C4-2B (cell line): ENCODE measurements around the gene IKZF4.

ENCODE experiments used
- H3K27ac ChIP-seq: fragments of 450-650 bp; 2 replicates; pipeline ENCODE4 v1.5.1; 2017
- ZFX ChIP-seq: fragments of 450-650 bp; IDR thresholded peaks from 2 replicates; pipeline ENCODE4 v1.6.1; 2017
- TF ChIP-seq, protein P1 (sequence below): fragments of 450-650 bp; conservative IDR thresholded peaks from 2 replicates; pipeline ENCODE4 v1.5.1; 2017; ENCODE audit warnings: mild to moderate bottlenecking

Gene IKZF4

DNA sequence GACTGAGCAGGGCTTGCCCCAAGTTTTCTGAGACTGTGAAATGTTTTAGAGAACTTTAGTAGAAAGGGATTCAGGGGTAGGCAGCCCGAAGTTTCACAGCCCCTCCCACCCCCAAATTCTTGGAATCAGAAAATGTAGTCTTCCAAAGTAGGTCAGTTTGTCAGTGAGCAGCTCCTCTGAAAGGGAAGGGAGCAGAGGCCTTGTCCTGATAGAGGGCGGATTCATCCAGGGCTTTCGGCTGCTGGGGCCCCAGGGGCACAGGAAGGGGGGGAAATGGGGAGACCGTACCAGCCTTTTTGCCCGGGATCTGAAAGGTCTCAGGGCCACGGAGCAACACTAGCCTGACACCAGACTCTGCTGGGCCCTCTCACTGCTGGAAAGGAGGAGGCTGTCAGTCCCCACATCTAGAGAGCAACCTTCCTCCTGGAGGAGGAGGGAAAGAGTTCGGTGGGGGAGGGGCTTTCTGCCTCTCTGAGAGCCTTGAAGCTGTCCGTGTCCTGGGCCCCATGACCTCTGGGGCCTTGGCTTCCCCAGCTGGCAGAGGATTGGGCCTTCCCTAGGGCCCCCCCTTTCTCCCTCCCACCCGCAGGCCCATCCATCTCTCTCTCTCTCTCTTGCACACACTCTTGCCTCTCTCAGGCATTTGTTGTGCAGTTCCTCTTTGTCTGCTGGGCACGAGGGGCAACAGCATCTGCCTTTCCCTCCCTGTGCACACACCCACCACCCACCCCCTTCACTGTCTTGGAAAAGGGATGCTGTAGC lies at the start of gene IKZF4:
TSS of gene IKZF4 (plus strand) at position 621 of the 762 bp plus-strand sequence. CDS start 451 bp downstream, outside the sequence.
- TF ChIP-seq, protein P1, sequence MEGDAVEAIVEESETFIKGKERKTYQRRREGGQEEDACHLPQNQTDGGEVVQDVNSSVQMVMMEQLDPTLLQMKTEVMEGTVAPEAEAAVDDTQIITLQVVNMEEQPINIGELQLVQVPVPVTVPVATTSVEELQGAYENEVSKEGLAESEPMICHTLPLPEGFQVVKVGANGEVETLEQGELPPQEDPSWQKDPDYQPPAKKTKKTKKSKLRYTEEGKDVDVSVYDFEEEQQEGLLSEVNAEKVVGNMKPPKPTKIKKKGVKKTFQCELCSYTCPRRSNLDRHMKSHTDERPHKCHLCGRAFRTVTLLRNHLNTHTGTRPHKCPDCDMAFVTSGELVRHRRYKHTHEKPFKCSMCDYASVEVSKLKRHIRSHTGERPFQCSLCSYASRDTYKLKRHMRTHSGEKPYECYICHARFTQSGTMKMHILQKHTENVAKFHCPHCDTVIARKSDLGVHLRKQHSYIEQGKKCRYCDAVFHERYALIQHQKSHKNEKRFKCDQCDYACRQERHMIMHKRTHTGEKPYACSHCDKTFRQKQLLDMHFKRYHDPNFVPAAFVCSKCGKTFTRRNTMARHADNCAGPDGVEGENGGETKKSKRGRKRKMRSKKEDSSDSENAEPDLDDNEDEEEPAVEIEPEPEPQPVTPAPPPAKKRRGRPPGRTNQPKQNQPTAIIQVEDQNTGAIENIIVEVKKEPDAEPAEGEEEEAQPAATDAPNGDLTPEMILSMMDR, result no peak
- TF ChIP-seq ZFX, result no peak
- H3K27ac ChIP-seq, result no peak within 1 kb of the TSS

DNA sequence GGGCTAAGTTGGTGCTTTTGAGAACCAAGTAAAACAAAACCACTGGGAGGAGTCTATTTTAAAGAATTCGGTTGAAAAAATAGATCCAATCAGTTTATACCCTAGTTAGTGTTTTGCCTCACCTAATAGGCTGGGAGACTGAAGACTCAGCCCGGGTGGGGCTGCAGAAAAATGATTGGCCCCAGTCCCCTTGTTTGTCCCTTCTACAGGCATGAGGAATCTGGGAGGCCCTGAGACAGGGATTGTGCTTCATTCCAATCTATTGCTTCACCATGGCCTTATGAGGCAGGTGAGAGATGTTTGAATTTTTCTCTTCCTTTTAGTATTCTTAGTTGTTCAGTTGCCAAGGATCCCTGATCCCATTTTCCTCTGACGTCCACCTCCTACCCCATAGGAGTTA lies 48.8 kb upstream of the IKZF4 start:
- no peak overlapping the region for H3K27ac ChIP-seq
- TF ChIP-seq, protein P1, result no peak
- TF ChIP-seq ZFX, result no peak

DNA sequence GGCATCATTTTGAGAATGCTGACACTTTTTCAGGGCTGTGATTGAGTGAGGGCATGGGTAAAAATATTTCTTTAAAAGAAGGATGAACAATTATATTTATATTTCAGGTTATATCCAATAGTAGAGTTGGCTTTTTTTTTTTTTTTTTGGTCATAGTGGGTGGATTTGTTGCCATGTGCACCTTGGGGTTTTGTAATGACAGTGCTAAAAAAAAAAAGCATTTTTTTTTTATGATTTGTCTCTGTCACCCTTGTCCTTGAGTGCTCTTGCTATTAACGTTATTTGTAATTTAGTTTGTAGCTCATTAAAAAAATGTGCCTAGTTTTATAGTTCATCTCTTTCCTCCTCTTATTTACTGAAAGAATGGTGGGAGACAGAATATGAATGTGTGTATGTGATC lies 48.4 kb upstream of the IKZF4 start:
- peak overlapping the region; percentile 44; the same call in 1 of the 2 replicates for H3K27ac ChIP-seq
- TF ChIP-seq, protein P1, result no peak
- no peak for TF ChIP-seq ZFX

DNA sequence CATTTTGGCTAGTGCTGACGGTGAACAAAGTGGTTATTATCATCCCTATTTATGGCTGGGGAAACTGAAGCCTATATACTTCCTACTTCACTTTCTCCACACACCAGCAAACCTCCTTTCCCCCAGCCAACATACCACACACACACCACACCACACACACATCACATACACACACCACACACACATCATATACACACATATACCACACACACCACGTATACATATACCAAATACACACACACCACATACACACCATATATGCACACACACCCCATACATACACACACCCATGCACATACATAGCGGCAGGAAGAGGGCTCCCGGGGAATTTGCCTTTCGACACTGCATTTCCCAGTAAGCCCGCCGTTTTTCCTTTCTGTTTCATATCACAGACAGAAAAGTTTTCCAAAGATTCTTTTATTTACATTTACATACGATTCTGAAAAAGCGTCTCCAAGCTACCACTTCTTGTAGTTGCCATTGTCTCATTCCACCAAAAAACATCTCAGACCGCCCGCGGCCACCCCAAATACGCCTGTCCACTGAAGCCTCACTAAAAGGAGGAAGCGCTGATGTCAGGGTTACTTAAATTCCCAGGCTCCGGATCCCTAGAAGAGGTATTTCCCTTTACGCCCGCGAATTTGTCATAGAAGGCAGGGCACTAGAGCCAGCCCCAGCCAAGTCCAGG lies 47.8 kb upstream of the IKZF4 start:
- peak overlapping the region; percentile 44 for H3K27ac ChIP-seq

DNA sequence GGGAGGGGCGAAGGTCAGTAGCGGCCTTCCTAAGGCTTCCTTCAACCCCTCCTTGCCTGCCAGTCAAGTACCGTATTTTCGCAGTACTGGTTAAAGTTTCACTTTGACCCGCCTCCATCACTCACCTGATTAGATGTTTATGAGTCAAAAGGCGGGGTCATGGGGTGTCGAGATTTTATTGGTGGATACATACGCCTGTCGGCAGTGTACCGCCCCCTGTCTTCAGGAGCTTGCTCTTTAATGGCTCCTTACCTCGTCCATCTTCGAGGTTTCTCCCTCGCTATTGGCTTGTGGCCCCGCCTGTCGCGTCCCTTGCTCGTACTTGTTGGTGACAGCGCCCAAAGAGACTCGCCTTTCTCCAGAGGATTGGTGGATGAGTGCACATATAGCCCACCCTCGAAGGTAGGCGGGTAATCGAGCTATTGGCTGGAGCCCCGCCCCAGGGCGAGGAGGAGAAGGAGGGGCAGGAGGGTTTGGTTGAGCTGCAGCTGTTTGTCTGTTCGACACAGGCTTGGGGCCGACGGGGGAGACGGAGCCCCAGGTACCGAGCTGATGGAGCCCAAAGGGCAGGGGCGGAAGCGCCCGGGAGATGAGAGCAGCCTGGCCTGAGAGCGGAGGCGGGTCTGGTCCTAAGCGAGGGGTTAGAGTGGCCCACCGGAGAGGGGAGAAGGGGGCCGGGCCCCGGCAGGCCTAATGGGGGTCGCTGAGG lies 47.1 kb upstream of the IKZF4 start, which contains the start of gene RAB5B:
TSS of gene RAB5B (plus strand) at position 480 of the 709 bp plus-strand sequence. CDS start 12,883 bp downstream, outside the sequence.
- peak within 1 kb of the TSS; percentile 94 for H3K27ac ChIP-seq
- no peak; the same call in 1 of the 2 replicates for TF ChIP-seq ZFX
- TF ChIP-seq, protein P1, result no peak

More for the DNA sequence above, 47.8 kb upstream of the IKZF4 start:
- TF ChIP-seq, protein P1, result no peak
- no peak for TF ChIP-seq ZFX

DNA sequence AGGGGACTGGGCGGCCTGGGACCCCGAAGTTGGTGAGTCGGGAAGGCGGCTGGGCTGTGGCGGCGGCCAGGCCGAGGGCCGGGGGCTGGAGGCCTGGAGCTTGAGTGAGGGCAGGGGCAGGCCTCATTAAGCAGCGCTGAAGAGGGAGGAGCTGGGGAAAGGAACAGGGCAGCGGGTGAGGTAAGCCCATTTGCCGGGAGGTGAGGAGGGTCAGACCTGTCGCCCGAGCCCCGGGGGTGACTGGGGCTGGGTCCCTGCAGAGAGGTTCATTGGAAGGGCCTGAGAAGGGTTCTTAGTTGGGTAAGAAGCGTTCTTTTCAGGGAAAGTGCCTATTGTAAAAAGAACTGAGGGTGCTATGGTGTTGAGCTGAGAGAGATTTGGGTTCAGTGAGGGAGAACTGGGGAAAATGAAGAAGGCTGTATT lies 46.5 kb upstream of the IKZF4 start:
- TF ChIP-seq, protein P1, result no peak
- TF ChIP-seq ZFX, result peak; percentile 93
- H3K27ac ChIP-seq, result peak overlapping the region; percentile 94
